Spleen (tissue), 7 donors: ENCODE results near the gene NUDT14.

Source experiments
- POLR2A ChIP-seq, 3 donors: fragments of 450-650 bp; IDR thresholded peaks; one replicate each; pipeline ENCODE4 v1.5.1; 2017; ENCODE audit warnings: antibody characterized with exemption in 3 of 3, mild to moderate bottlenecking in 1 of 3
- POLR2AphosphoS5 ChIP-seq, 3 donors: sonication (generic); formaldehyde crosslinking; IDR thresholded peaks; one replicate each; pipeline ENCODE4 v1.5.1; 2017; ENCODE audit warnings: antibody characterized with exemption in 3 of 3
- TF ChIP-seq, protein P1 (sequence below), 11 experiments: fragments of 200-600 bp in 7 of 11; fragments of 450-650 bp in 4 of 11; sonication (generic) in 4 of 11; IDR thresholded peaks in 8 of 11; conservative IDR thresholded peaks in 3 of 11; 1 replicate in 7 of 11; 2 replicates in 4 of 11; pipeline versions ENCODE4 v1.4.0 to v1.8.0; 2016 to 2021; ENCODE audit warnings: antibody characterized with exemption in 11 of 11, inconsistent platforms in 4 of 11, mild to moderate bottlenecking in 1 of 11
- donor health status: DM: no; HTN: no; CAD: no; lungs with moderate emphysema.
- donor health status: DM: no; HTN: no; CAD: no.
- donor health status: DM: no; HTN: no; CAD: no.

DNA sequence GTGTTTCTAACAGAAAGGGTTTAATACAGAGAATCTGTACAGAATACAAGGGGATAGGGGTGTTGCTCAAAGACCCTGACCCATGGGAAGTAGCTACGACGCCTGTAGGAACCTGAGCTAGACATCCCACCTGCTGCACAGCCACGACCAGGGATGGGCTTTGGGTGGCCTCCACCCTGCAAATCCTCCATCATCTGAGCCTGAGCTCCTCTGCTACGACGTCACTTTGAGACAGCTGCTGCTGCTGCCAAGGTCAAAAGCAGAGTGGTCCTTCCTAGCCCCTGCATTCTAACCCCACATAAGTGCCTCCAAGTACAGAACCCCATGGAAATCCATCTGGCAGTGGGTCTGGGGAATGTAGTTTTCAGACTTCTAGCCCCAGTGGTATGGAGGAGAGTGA lies 56.3 kb downstream of the NUDT14 start:
- TF ChIP-seq, protein P1, sequence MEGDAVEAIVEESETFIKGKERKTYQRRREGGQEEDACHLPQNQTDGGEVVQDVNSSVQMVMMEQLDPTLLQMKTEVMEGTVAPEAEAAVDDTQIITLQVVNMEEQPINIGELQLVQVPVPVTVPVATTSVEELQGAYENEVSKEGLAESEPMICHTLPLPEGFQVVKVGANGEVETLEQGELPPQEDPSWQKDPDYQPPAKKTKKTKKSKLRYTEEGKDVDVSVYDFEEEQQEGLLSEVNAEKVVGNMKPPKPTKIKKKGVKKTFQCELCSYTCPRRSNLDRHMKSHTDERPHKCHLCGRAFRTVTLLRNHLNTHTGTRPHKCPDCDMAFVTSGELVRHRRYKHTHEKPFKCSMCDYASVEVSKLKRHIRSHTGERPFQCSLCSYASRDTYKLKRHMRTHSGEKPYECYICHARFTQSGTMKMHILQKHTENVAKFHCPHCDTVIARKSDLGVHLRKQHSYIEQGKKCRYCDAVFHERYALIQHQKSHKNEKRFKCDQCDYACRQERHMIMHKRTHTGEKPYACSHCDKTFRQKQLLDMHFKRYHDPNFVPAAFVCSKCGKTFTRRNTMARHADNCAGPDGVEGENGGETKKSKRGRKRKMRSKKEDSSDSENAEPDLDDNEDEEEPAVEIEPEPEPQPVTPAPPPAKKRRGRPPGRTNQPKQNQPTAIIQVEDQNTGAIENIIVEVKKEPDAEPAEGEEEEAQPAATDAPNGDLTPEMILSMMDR (IDR thresholded peaks at IDR 0.05 in 8 of 11, conservative IDR thresholded peaks at IDR 0.05 in 3 of 11): no peak
- no peak for TF ChIP-seq POLR2A (IDR thresholded peaks at IDR 0.05)
- no peak for TF ChIP-seq POLR2AphosphoS5 (IDR thresholded peaks at IDR 0.05)
